ENCODE measurements around the gene SCUBE1. TPM values are rescaled to one million over a fixed set of nuclear protein-coding genes. Genes with fewer than 3 reads are reported as not detected.

Gene SCUBE1
- total and polyA plus RNA-seq, 2 of the 8 experiments (the other 6 are each of a cell fraction or from before 2014, with no cell fraction given), result 2.3 to 4.9 TPM

DNA sequence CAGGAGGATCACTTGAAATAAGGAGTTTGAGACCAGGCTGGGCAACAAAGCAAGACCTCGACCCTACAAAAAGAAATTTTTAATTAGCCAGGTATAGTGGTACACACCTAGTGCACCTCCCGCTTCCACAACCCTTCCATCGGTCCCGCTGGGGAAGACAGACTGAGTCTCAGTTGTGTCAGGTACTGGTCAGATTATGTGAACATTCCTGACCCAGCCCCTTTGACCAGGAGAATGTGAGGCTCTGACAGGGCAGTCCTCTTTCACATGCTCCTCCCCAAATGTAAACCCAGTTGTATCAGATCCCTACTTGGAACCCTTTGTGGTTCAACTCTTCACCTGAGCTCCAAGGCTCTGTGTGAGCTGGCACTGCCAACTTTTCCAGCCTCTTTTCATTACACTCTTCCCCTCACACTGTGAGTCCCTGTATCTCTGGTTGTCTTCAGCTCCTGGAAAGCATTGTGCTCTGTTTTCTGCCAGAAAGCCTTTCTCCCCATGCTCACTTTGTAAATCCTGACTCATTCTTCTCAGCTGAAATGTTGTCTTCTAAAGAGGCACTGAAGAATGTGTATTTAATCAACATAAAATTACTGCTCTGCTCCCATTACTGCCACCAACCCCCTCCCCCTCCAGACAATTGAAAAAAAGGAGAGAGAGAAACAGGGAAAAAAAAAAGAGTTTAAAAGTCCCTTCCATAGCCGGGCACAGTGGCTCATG lies 154.2 kb downstream of the SCUBE1 start (continued):
- TF ChIP-seq, protein P1, sequence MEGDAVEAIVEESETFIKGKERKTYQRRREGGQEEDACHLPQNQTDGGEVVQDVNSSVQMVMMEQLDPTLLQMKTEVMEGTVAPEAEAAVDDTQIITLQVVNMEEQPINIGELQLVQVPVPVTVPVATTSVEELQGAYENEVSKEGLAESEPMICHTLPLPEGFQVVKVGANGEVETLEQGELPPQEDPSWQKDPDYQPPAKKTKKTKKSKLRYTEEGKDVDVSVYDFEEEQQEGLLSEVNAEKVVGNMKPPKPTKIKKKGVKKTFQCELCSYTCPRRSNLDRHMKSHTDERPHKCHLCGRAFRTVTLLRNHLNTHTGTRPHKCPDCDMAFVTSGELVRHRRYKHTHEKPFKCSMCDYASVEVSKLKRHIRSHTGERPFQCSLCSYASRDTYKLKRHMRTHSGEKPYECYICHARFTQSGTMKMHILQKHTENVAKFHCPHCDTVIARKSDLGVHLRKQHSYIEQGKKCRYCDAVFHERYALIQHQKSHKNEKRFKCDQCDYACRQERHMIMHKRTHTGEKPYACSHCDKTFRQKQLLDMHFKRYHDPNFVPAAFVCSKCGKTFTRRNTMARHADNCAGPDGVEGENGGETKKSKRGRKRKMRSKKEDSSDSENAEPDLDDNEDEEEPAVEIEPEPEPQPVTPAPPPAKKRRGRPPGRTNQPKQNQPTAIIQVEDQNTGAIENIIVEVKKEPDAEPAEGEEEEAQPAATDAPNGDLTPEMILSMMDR (IDR thresholded peaks at IDR 0.05; ENCODE audit: control extremely low read depth in 1 of 3, insufficient read depth in 1 of 3, low read depth in 1 of 3, low read length in 3 of 3), result no peak
- TF ChIP-seq CHD2 (IDR thresholded peaks at IDR 0.05; ENCODE audit: low read length) (no peak), RXRA (IDR thresholded peaks at IDR 0.05; ENCODE audit: insufficient read depth, low read depth, low read length) (no peak), CBX5 (IDR thresholded peaks at IDR 0.05; ENCODE audit: low read depth, low read length) (no peak), SP2 (IDR thresholded peaks at IDR 0.05; ENCODE audit: low read length) (no peak), CHD1 (IDR thresholded peaks at IDR 0.05; ENCODE audit: low read depth, low read length) (no peak)
